ENCODE data around the gene MAPK12. TPM values are rescaled to one million over a fixed set of nuclear protein-coding genes. Genes with fewer than 3 reads are reported as not detected.

The MAPK12 gene
- polyA plus RNA-seq, 4 donors, result 0.45 to 7.1 (median 3.6) TPM

DNA sequence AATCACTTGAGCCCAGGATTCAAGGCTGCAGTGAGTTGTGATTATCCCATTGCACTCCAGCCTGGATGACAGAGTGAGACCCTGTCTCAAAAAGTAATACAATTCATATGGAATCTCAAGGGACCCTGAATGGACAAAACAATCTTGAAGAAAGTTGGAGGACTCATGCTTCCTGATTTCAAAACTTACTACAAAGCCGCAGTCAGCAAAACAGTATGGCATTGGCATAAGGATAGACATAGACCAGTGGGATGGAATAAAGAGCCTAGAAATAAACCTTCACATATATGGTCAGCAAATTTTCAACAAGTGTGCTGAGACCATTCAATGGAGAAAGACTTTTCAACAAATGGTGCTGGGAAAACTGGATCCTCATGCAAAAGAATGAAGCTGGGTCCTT is 58.2 kb downstream of the MAPK12 start:
- Histone ChIP-seq H3K4me1 (ENCODE audit: control insufficient read depth in 3 of 3, insufficient read depth in 2 of 3, low read depth in 1 of 3, low read length in 2 of 3) (peaks cover 0 to 12% (median 5%) of the 10 kb centered on the region in 3 donors), H3K36me3 (ENCODE audit: control insufficient read depth in 3 of 3, insufficient read depth in 2 of 3, low read depth in 1 of 3, low read length in 3 of 3) (peaks cover 4 to 57% (median 6%) of the 10 kb centered on the region in 3 donors), H3K27ac (ENCODE audit: low read depth in 1 of 3, low read length in 2 of 3) (no peak overlapping the region), H3K27me3 (ENCODE audit: control insufficient read depth in 3 of 3, insufficient read depth in 3 of 3, low read length in 3 of 3) (no peaks in the 10 kb centered on the region), H3K4me3 (ENCODE audit: low read depth in 1 of 3, low read length in 3 of 3) (no peak overlapping the region), H3K9me3 (ENCODE audit: control insufficient read depth in 2 of 2, insufficient read depth in 1 of 2, low read depth in 1 of 2, low read length in 1 of 2) (no peaks in the 10 kb centered on the region)
- FAIRE-seq (no peak), DNase-seq (no peak)
- WGBS, 3 donors, result 97 to 100% (median 98%) methylated on average over 1 of the region's 1 CpG

Other genes with a start within 250 kb of the MAPK12 start
- gene IL17REL, start 248.9 kb downstream of the MAPK12 start, polyA plus RNA-seq, result under 1 TPM in 3 of 4 donors, not detected in 1; 0.27 to 0.65 (median 0.49) TPM
- not detected for gene TTLL8, start 203.4 kb downstream of the MAPK12 start, polyA plus RNA-seq
- gene MLC1, start 176.3 kb downstream of the MAPK12 start, polyA plus RNA-seq, result under 1 TPM in 2 of 4 donors, not detected in 2; 0.03 to 0.32 TPM
- 1 to 10 TPM in 1 of 4 donors, under 1 TPM in 1, not detected in 2; 0.19 to 2.1 TPM for gene MOV10L1, start 171.7 kb downstream of the MAPK12 start, polyA plus RNA-seq
- under 1 TPM in 2 of 4 donors, not detected in 2; 0.12 to 0.36 TPM for gene PANX2, start 91.0 kb downstream of the MAPK12 start, polyA plus RNA-seq
- 10 to 100 TPM; 43.3 to 84.6 (median 66.9) TPM for gene TRABD, start 75.8 kb downstream of the MAPK12 start, polyA plus RNA-seq
- 10 to 100 TPM; 23.6 to 94.6 (median 66.5) TPM for gene SELENOO, start 60.7 kb downstream of the MAPK12 start, polyA plus RNA-seq
- 10 to 100 TPM; 23.0 to 55.5 (median 39.7) TPM for gene TUBGCP6, start 16.7 kb downstream of the MAPK12 start, polyA plus RNA-seq
- gene HDAC10, start 10.4 kb downstream of the MAPK12 start, polyA plus RNA-seq, result 10 to 100 TPM; 15.9 to 53.1 (median 27.5) TPM
- 1 to 10 TPM in 3 of 4 donors, not detected in 1; 2.2 to 7.9 (median 2.4) TPM for gene MAPK11, start 8.7 kb upstream of the MAPK12 start, polyA plus RNA-seq
- 100 to 1,000 TPM in 2 of 4 donors, 10 to 100 TPM in 2; 70.3 to 179 (median 95.2) TPM for gene PLXNB2, start 46.0 kb upstream of the MAPK12 start, polyA plus RNA-seq
- 1 to 10 TPM; 1.9 to 4.5 (median 2.5) TPM for gene DENND6B, start 65.3 kb upstream of the MAPK12 start, polyA plus RNA-seq
- 10 to 100 TPM; 28.6 to 41.2 (median 38.8) TPM for gene PPP6R2, start 81.6 kb upstream of the MAPK12 start, polyA plus RNA-seq
- 10 to 100 TPM; 27.3 to 43.7 (median 35.4) TPM for gene SBF1, start 213.4 kb upstream of the MAPK12 start, polyA plus RNA-seq
- gene ADM2, start 219.9 kb upstream of the MAPK12 start, polyA plus RNA-seq, result 10 to 100 TPM in 2 of 4 donors, 1 to 10 TPM in 2; 2.2 to 14.7 (median 8.7) TPM
- under 1 TPM in 2 of 4 donors, not detected in 2; 0.28 to 0.44 TPM for gene MIOX, start 225.2 kb upstream of the MAPK12 start, polyA plus RNA-seq
- 10 to 100 TPM; 37.8 to 52.8 (median 46.9) TPM for gene LMF2, start 246.0 kb upstream of the MAPK12 start, polyA plus RNA-seq
- gene NCAPH2, start 246.5 kb upstream of the MAPK12 start, polyA plus RNA-seq, result 10 to 100 TPM; 29.3 to 45.9 (median 39.8) TPM